OCI-LY3 (cell line): ENCODE data around the gene ZNF846.

Experiments used
- EZH2phosphoT487 ChIP-seq: fragments of 200-600 bp; shearing (Covaris generic); IDR thresholded peaks from 2 replicates; pipeline ENCODE4 v1.6.1; 2018; ENCODE audit warnings: antibody characterized with exemption, mixed run types, low read depth
- TF ChIP-seq, protein P1 (sequence below): fragments of 200-600, 300-600 bp; sonication (generic); IDR thresholded peaks from 2 replicates; pipeline ENCODE4 v1.5.1; 2014; ENCODE audit warnings: antibody characterized with exemption, low read length, low read depth

DNA sequence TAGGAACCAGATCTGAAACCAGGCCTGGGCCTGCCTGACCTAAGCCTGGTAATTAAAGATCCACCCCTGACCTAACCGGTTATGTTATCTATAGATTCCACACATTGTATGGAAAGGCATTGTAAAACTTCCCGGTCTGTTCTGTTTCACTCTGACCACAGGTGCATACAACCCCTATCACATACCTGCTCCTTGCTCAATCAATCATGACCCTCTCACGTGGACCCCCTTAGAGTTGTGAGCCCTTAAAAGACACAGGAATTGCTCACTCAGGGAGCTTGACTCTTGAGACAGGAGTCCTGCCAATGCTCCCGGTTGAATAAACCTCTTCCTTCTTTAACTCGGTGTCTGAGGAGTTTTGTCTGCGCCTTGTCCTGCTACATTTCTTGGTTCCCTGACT is 66.4 kb downstream of the ZNF846 start:
- TF ChIP-seq, protein P1, sequence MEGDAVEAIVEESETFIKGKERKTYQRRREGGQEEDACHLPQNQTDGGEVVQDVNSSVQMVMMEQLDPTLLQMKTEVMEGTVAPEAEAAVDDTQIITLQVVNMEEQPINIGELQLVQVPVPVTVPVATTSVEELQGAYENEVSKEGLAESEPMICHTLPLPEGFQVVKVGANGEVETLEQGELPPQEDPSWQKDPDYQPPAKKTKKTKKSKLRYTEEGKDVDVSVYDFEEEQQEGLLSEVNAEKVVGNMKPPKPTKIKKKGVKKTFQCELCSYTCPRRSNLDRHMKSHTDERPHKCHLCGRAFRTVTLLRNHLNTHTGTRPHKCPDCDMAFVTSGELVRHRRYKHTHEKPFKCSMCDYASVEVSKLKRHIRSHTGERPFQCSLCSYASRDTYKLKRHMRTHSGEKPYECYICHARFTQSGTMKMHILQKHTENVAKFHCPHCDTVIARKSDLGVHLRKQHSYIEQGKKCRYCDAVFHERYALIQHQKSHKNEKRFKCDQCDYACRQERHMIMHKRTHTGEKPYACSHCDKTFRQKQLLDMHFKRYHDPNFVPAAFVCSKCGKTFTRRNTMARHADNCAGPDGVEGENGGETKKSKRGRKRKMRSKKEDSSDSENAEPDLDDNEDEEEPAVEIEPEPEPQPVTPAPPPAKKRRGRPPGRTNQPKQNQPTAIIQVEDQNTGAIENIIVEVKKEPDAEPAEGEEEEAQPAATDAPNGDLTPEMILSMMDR: no peak
- TF ChIP-seq EZH2phosphoT487: no peak
